ENCODE data around the gene MPDU1.

The MPDU1 gene

DNA sequence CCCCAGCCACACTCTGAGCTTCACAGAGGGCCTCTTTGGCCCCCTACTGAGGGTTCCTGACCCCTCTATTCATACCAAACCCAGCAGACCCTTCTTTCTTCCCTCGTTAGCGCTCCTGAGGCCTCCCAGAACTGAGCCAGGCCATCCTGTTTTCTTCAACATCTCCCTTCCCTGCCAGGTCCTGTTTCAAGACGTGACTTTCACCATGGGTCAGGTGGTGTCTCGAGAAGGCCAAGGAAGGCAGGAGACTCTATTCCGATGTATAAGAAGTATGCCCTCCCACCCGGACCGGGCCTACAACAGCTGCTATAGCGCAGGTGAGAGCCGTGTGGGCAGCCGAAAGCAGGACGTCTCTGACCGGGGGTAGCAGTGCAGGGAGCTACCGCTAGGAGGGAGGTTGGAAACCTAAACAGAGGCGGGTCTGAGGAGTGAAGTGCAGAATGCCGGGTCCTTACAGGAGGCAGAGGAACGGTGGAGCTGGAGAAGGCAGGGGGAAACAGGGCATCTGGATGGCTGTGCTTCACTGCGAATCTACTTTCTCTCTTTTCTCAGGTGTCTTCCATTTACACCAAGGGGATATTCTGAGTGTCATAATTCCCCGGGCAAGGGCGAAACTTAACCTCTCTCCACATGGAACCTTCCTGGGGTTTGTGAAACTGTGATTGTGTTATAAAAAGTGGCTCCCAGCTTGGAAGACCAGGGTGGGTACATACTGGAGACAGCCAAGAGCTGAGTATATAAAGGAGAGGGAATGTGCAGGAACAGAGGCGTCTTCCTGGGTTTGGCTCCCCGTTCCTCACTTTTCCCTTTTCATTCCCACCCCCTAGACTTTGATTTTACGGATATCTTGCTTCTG lies 23.3 kb upstream of the MPDU1 start:
- in situ Hi-C loops (cut with MboI; ENCODE audit: low sequenced_read_pairs), result no loop called here

DNA sequence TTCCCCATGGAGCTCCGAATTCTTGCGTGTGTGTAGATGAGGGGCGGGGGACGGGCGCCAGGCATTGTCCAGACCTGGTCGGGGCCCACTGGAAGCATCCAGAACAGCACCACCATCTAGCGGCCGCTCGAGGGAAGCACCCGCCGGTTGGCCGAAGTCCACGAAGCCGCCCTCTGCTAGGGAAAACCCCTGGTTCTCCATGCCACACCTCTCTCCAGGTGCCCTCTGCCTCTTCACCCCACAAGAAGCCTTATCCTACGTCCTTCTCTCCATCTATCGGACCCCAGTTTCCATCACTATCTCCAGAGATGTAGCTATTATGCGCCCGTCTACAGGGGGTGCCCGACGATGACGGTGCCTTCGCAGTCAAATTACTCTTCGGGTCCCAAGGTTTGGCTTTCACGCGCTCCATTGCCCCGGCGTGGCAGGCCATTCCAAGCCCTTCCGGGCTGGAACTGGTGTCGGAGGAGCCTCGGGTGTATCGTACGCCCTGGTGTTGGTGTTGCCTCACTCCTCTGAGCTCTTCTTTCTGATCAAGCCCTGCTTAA lies 22.6 kb upstream of the MPDU1 start:
- in situ Hi-C loops (cut with MboI; ENCODE audit: low sequenced_read_pairs), result no loop called here

DNA sequence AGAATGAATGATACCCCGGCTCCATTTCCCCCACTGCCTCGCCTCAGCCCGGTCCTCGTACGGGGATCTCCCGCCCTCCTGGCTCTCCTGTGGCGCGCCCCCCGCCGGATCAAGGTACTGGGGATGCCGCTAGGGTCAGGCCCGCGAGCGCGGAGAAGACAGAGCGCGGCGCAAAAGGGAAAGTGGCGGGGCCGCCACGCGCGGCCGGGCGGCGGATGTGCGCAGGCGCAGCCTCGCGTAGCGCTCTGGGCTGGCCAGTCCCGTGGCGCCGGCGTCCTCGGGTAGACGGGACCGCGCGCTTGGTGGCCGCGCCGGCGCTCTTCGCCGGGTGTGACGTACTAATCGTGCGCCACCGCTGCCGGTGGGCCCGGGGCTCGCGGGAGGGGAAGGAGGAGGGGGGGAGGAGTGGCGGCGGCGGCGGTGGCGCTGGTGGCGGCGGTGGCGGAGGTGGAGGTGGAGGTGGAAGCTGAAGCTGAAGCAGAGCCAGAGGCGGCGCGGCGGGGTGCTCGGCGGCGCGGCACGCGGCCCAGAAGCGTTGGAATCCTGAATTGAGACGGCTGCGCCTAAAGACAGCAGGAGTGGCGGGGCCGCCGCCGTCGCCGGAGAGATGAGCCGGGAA lies 22.0 kb upstream of the MPDU1 start, which contains the start of gene SENP3:
TSS of gene SENP3 (plus strand) at position 331 of the 619 bp plus-strand sequence. CDS start 1,158 bp downstream, outside the sequence.
- in situ Hi-C loops (cut with MboI; ENCODE audit: low sequenced_read_pairs), result no loop called here

DNA sequence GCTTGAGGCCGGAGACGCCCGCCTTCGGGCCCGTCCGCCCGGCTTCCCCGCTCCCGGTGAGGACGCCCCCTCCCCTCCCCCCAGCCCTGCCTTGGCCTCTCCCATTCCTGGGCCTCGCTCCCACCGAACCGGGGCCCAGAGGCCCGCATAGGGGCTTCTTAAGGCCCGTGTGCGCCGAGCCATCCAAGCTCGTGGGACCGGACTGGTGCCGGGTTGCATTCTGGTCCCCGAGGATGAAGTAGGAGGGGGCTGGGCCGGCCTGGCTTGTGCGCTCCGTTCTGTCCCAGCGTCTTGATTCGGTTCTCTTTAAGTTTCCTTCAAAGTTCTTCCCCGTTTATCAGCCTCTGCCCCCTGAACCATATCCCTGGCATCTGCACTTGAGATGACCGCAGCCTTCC lies 21.4 kb upstream of the MPDU1 start:
- in situ Hi-C loops (cut with MboI; ENCODE audit: low sequenced_read_pairs), result no loop called here

DNA sequence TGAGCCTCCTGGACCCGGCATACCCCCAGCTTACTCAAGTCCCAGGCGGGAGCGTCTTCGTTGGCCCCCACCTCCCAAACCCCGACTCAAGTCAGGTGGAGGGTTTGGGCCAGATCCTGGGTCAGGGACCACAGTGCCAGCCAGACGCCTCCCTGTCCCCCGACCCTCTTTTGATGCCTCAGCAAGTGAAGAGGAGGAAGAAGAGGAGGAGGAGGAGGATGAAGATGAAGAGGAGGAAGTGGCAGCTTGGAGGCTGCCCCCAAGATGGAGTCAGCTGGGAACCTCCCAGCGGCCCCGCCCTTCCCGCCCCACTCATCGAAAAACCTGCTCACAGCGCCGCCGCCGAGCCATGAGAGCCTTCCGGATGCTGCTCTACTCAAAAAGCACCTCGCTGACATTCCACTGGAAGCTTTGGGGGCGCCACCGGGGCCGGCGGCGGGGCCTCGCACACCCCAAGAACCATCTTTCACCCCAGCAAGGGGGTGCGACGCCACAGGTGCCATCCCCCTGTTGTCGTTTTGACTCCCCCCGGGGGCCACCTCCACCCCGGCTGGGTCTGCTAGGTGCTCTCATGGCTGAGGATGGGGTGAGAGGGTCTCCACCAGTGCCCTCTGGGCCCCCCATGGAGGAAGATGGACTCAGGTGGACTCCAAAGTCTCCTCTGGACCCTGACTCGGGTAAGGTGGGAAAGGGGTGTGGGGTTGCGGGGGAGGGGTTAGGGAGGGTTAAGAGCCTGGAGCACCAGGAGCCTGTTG lies 20.4 kb upstream of the MPDU1 start:
- in situ Hi-C loops (cut with MboI; ENCODE audit: low sequenced_read_pairs), result no loop called here

DNA sequence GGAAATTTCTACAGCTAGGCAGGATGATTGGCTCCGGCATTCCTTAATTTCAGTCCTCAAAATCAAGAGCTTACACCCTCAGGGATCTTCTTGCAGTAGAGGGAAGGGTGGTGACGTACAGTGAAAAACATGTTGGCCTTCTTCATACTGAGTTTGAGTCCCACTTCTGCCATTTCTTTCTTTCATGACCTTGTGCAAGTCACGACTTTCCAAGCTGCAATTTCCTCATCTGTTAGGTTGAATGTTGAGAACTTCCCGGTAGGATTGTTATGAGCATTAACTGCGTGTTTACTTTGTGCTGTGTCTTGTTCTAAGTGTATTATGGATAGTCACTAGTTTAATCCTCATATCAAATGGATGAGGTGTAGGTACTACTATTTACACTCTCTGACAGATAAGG lies 14.1 kb upstream of the MPDU1 start:
- in situ Hi-C loops (cut with MboI; ENCODE audit: low sequenced_read_pairs), result no loop called here

DNA sequence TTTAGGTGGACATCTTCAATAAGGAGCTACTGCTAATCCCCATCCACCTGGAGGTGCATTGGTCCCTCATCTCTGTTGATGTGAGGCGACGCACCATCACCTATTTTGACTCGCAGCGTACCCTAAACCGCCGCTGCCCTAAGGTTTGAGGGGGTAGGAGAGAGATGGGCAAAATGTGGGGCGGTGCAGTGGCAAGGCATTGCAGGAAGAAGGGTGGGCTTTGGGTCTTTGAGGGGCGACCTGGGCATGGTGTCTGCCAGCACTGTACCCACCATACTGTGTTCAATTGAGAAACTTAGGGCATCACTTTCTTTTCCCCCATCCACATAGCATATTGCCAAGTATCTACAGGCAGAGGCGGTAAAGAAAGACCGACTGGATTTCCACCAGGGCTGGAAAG lies 13.3 kb upstream of the MPDU1 start:
- in situ Hi-C loops (cut with MboI; ENCODE audit: low sequenced_read_pairs), result no loop called here

DNA sequence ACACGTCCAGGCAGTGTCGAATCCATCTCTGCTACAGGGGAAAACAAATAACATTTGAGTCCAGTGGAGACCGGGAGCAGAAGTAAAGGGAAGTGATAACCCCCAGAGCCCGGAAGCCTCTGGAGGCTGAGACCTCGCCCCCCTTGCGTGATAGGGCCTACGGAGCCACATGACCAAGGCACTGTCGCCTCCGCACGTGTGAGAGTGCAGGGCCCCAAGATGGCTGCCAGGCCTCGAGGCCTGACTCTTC lies 11.4 kb upstream of the MPDU1 start:
- in situ Hi-C loops (cut with MboI; ENCODE audit: low sequenced_read_pairs), result no loop called here

DNA sequence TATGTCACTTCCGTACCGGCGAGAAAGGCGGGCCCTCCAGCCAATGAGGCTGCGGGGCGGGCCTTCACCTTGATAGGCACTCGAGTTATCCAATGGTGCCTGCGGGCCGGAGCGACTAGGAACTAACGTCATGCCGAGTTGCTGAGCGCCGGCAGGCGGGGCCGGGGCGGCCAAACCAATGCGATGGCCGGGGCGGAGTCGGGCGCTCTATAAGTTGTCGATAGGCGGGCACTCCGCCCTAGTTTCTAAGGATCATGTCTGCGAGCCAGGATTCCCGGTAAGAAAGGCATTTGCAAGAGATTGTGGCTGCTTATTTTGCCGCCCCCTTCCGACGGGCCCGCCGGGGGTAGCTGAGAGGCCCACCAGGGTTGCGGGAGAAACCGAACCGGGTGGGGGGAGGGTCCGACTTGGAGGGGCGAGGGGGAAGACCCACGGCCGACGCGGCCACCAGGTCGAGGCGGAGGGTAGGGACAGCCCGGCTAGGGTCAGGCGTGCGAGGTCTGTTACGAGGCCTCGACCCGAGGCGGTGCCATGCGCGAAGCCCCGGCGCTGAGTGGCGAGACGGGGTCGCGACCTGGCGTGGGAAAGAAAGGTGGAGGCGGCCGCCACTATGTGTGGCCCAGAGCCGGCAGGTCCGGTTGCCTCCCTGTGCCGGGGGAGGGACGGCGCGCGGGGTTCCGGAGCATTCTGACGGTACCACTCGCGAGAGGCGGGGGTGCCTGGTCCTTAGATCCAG lies 10.9 kb upstream of the MPDU1 start:
- in situ Hi-C loops (cut with MboI; ENCODE audit: low sequenced_read_pairs), result no loop called here

DNA sequence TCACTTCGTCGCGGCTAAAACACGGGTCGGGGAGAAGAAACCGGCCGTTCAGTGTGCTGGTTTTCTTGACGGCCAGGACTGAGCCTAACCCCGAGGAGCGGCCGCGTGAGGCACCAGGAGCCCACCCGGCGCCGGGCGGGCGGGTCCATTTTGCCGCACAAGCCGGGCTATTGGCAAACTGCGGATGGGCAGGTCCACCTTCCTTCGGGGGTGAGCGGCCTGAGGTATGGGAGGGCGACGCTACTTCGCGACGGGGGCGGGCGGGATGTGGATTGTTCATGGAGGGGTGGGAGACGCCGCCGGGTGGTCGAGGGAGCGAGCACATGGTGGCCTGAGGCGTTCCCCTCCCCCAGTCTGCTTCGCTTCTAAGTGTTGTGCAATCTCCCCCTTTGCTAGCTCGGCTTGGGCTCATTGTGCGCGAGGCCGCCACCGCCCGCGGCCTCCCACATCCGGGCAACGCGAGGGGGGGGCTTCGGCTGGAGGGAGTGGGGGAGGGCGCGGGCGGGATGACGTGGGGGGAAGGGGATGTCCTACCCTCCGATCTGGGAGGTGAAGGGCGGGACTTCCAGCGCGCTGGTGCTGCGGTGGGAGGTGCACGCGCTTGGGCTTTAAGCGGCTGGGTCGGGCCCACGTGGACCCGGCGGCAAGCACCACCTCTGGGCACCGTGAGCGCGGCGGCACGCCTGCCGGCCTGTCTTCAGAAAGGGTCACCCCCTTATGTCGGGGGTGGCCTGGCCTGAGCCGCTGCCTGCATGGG lies 10.2 kb upstream of the MPDU1 start:
- in situ Hi-C loops (cut with MboI; ENCODE audit: low sequenced_read_pairs), result no loop called here

DNA sequence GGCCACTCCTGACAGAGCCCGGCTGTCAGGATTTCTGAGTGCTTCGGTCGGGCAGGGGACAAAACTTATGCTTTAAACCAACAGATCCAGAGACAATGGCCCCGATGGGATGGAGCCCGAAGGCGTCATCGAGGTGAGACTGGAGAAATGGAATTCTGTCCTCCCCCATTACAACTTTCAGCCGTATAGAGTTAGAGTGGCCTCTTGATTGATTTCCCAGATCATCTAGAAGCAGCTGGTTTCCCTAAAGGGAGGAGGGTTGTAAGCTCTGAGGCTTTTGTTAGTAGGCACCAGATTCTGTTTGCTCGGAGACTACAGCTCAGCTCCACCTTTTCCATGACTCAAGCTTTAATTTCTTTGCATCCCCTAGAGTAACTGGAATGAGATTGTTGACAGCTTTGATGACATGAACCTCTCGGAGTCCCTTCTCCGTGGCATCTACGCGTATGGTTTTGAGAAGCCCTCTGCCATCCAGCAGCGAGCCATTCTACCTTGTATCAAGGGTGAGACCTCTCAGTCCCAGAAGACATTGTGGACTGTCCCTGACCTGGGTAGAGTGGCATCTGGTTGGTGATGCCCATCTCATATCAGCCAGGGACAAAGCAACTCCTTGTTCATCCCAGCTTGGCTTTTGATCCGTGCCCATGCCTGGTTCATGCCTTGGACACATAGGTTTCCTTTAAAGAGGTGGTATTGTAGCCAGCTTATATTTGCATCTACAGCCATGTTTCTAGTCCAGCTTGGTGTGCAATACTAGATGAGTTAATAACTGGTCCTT lies 9.3 kb upstream of the MPDU1 start:
- in situ Hi-C loops (cut with MboI; ENCODE audit: low sequenced_read_pairs), result no loop called here

DNA sequence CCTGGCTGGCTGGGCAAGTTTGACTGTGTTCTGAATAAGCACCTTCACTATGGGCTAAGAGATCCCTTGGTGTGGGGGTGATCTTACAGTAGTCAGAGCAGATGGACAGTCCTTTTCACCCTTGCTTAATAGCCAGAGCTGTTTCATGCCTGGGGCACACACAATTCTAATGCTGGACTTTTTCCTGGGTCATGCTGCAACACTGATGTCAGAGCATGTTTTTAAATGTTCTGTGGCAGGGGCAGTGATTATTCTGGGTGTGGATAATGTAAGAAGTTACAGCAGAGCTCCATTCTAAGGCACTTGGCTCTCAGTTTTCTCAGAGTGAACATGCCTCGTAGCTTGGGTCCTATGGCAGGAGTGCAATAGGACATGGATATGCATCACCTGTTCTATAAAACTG lies 8.2 kb upstream of the MPDU1 start:
- in situ Hi-C loops (cut with MboI; ENCODE audit: low sequenced_read_pairs), result no loop called here

DNA sequence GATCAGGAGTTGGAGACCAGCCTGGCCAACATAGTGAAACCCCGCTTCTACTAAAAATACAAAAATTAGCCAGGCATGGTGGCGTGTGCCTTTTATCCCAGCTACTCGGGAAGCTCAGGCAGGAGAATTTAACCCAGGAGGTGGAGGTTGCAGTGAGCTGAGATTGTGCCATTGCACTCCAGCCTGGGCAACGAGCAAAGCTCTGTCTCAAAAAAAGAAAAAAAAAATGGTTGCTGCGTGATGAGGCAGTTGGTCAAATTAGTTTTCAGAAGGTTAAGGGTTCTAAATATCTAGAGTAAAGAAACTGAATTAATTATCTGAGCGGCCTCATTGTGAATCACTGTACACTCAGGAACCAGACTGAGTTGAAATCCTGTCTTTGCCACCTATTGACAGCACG lies 7.7 kb upstream of the MPDU1 start:
- in situ Hi-C loops (cut with MboI; ENCODE audit: low sequenced_read_pairs), result no loop called here

DNA sequence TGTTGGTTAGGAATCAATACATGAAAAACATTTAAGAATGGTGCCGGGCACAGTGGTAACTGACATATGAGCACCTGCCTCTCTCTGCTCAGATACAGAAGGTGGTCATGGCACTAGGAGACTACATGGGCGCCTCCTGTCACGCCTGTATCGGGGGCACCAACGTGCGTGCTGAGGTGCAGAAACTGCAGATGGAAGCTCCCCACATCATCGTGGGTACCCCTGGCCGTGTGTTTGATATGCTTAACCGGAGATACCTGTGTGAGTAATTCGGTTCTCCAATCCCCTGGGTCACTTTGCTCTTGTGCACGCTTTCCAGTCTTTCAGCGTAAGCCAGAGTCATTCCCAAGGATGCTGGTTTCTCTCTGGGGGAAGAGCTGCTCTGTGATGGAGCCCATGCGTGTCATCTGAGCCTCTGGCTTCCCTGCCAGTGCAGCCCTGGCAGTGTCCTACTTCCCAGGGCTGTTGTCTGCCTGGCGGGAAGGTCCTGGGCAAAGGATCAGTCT lies 7.2 kb upstream of the MPDU1 start:
- in situ Hi-C loops (cut with MboI; ENCODE audit: low sequenced_read_pairs), result no loop called here

DNA sequence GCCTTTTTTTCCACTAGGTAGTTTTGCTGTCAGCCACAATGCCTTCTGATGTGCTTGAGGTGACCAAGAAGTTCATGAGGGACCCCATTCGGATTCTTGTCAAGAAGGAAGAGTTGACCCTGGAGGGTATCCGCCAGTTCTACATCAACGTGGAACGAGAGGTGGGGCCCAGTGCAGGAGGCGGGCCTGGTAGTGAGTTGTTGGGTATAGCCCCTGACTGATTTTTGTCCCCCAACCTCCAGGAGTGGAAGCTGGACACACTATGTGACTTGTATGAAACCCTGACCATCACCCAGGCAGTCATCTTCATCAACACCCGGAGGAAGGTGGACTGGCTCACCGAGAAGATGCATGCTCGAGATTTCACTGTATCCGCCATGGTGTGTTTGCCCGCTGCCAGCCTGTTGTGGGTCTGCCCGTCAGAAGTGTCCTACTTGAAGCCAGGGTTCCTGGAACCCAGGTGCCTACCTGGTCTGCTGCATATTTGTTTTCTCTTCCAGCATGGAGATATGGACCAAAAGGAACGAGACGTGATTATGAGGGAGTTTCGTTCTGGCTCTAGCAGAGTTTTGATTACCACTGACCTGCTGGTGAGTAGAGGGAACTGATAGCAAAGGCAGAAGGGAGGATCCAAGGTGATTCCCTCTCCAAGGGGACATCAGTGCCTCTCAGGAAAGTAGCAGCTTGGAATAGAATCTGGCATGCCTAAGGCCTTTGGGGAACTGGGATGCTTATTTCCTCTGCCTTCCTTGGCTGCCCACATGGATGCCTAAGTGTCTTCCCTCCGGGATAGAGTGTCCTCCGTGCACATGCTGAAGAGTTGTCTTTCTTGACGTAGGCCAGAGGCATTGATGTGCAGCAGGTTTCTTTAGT lies 6.1 kb upstream of the MPDU1 start:
- in situ Hi-C loops (cut with MboI; ENCODE audit: low sequenced_read_pairs), result no loop called here

DNA sequence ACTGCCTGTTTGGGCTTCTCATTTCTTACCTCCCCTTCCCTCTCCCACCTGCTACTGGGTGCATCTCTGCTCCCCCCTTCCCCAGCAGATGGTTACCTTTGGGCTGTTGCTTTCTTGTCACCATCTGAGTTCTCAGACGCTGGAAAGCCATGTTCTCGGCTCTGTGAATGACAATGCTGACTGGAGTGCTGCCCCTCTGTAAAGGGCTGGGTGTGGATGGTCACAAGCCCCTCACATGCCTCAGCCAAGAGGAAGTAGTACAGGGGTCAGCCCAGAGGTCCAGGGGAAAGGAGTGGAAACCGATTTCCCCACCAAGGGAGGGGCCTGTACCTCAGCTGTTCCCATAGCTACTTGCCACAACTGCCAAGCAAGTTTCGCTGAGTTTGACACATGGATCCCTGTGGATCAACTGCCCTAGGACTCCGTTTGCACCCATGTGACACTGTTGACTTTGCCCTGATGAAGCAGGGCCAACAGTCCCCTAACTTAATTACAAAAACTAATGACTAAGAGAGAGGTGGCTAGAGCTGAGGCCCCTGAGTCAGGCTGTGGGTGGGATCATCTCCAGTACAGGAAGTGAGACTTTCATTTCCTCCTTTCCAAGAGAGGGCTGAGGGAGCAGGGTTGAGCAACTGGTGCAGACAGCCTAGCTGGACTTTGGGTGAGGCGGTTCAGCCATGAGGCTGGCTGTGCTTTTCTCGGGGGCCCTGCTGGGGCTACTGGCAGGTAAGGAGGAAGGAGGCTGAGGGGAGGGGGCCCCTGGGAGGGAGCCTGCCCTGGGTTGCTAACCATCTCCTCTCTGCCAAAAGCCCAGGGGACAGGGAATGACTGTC lies 4.4 kb upstream of the MPDU1 start, which contains the start of gene CD68:
TSS of gene CD68 (plus strand) at position 638 of the 833 bp plus-strand sequence. CDS start at position 678, 40 bp downstream.
- in situ Hi-C loops (cut with MboI; ENCODE audit: low sequenced_read_pairs), result no loop called here

DNA sequence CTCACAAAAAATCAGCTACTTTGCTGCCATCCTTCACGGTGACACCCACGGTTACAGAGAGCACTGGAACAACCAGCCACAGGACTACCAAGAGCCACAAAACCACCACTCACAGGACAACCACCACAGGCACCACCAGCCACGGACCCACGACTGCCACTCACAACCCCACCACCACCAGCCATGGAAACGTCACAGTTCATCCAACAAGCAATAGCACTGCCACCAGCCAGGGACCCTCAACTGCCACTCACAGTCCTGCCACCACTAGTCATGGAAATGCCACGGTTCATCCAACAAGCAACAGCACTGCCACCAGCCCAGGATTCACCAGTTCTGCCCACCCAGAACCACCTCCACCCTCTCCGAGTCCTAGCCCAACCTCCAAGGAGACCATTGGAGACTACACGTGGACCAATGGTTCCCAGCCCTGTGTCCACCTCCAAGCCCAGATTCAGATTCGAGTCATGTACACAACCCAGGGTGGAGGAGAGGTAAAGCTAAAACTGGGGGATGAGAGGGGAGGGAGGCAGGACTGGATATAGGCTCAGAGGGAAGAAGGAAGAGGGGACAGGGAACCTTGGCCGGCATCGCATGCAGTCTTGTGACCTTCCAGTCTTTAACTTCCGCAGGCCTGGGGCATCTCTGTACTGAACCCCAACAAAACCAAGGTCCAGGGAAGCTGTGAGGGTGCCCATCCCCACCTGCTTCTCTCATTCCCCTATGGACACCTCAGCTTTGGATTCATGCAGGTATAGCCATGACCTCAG lies 3.6 kb upstream of the MPDU1 start:
- in situ Hi-C loops (cut with MboI; ENCODE audit: low sequenced_read_pairs), result no loop called here
